ENCODE results near the gene CES4A.

The CES4A gene

GRCh38 chr16:66952430-66953110 is 35.8 kb upstream of the CES4A start:
- no CpG with 5 or more reads among the region's 7 CpGs for WGBS, 2 donors (ENCODE audit: extremely low coverage in 2 of 2, insufficient read length in 2 of 2, insufficient replicate concordance in 1 of 2)

GRCh38 chr16:66953462-66954096 is 34.8 kb upstream of the CES4A start:
- no peak overlapping the region for H2BK12ac ChIP-seq (ENCODE audit: low read length)
- H2BK120ac ChIP-seq (ENCODE audit: low read depth, low read length), result no peak overlapping the region
- no peak overlapping the region for H4K8ac ChIP-seq (ENCODE audit: low read depth, low read length)
- peaks cover 0 to 29% (median 12%) of the 10 kb centered on the region in 3 experiments for H3K27me3 ChIP-seq (ENCODE audit: control insufficient read depth in 3 of 3, insufficient read depth in 3 of 3, low read depth in 1 of 3, low read length in 3 of 3)
- H3K27ac ChIP-seq (replicated peaks; ENCODE audit: low read length), result no peak overlapping the region
- H4K91ac ChIP-seq (ENCODE audit: low read depth, low read length, poor library complexity), result no peak overlapping the region
- H3K9me3 ChIP-seq (replicated peaks in 1 of 2; ENCODE audit: control insufficient read depth in 2 of 2, insufficient read depth in 1 of 2, low read depth in 1 of 2, low read length in 2 of 2), result no peaks in the 10 kb centered on the region
- H3K4ac ChIP-seq (ENCODE audit: low read length), result no peak overlapping the region
- H3K9ac ChIP-seq (ENCODE audit: low read depth, low read length, poor library complexity), result peak overlapping the region; percentile 44
- peak overlapping the region; percentile 75 for H2AK5ac ChIP-seq (ENCODE audit: low read depth, low read length)
- no peaks in the 10 kb centered on the region for H3K79me1 ChIP-seq (ENCODE audit: low read depth, low read length)
- H3K4me2 ChIP-seq (ENCODE audit: insufficient read depth, low read length, poor library complexity, severe bottlenecking), result no peak overlapping the region
- no peaks in the 10 kb centered on the region for H3K36me3 ChIP-seq (replicated peaks in 1 of 2; ENCODE audit: control insufficient read depth in 2 of 2, insufficient read depth in 2 of 2, low read length in 2 of 2)
- WGBS, 2 donors (ENCODE audit: extremely low coverage in 2 of 2, insufficient read length in 2 of 2, insufficient replicate concordance in 1 of 2), result no CpG with 5 or more reads among the region's 10 CpGs
- no peak overlapping the region for H2BK5ac ChIP-seq (ENCODE audit: low read length)
- H2AFZ ChIP-seq (ENCODE audit: low read length), result peak overlapping the region; percentile 66
- no peak overlapping the region for H2BK15ac ChIP-seq (ENCODE audit: low read length)
- H3K23ac ChIP-seq (ENCODE audit: low read depth, low read length, poor library complexity), result no peak overlapping the region
- H3K14ac ChIP-seq (ENCODE audit: low read length), result no peak overlapping the region
- DNase-seq (ENCODE audit: low spot score), result no peak
- H3K4me1 ChIP-seq (ENCODE audit: control insufficient read depth in 2 of 2, insufficient read depth in 1 of 2, low read depth in 1 of 2, low read length in 2 of 2), result no peaks in the 10 kb centered on the region
- H3K4me3 ChIP-seq (ENCODE audit: low read length in 2 of 2), result no peak overlapping the region
- H3K18ac ChIP-seq (ENCODE audit: low read length), result no peak overlapping the region

More at GRCh38 chr16:66952430-66953110, 35.8 kb upstream of the CES4A start:
- H3K9me3 ChIP-seq (replicated peaks in 1 of 2; ENCODE audit: control insufficient read depth in 2 of 2, insufficient read depth in 1 of 2, low read depth in 1 of 2, low read length in 2 of 2), result no peaks in the 10 kb centered on the region
- no peak overlapping the region for H3K23ac ChIP-seq (ENCODE audit: low read depth, low read length, poor library complexity)
- H2BK15ac ChIP-seq (ENCODE audit: low read length), result no peak overlapping the region
- H3K27me3 ChIP-seq (ENCODE audit: control insufficient read depth in 3 of 3, insufficient read depth in 3 of 3, low read depth in 1 of 3, low read length in 3 of 3), result peaks cover 0 to 23% (median 22%) of the 10 kb centered on the region in 3 experiments
- H3K36me3 ChIP-seq (replicated peaks in 1 of 2; ENCODE audit: control insufficient read depth in 2 of 2, insufficient read depth in 2 of 2, low read length in 2 of 2), result no peaks in the 10 kb centered on the region
- H2BK120ac ChIP-seq (ENCODE audit: low read depth, low read length), result no peak overlapping the region
- no peak overlapping the region for H3K4ac ChIP-seq (ENCODE audit: low read length)
- H2AFZ ChIP-seq (ENCODE audit: low read length), result no peak overlapping the region
- no peak overlapping the region for H3K4me3 ChIP-seq (ENCODE audit: low read length in 2 of 2)
- DNase-seq (ENCODE audit: low spot score), result no peak
- no peak overlapping the region for H4K91ac ChIP-seq (ENCODE audit: low read depth, low read length, poor library complexity)
- H2AK5ac ChIP-seq (ENCODE audit: low read depth, low read length), result no peak overlapping the region
- H3K4me1 ChIP-seq (ENCODE audit: control insufficient read depth in 2 of 2, insufficient read depth in 1 of 2, low read depth in 1 of 2, low read length in 2 of 2), result no peaks in the 10 kb centered on the region
- H3K14ac ChIP-seq (ENCODE audit: low read length), result no peak overlapping the region
- no peak overlapping the region for H2BK12ac ChIP-seq (ENCODE audit: low read length)
- no peak overlapping the region for H4K8ac ChIP-seq (ENCODE audit: low read depth, low read length)
- H3K9ac ChIP-seq (ENCODE audit: low read depth, low read length, poor library complexity), result no peak overlapping the region
- H3K4me2 ChIP-seq (ENCODE audit: insufficient read depth, low read length, poor library complexity, severe bottlenecking), result no peak overlapping the region
- H2BK5ac ChIP-seq (ENCODE audit: low read length), result no peak overlapping the region
- no peaks in the 10 kb centered on the region for H3K79me1 ChIP-seq (ENCODE audit: low read depth, low read length)
- H3K18ac ChIP-seq (ENCODE audit: low read length), result no peak overlapping the region
- H3K27ac ChIP-seq (replicated peaks; ENCODE audit: low read length), result no peak overlapping the region

GRCh38 chr16:66954097-66954659 is 34.2 kb upstream of the CES4A start:
- no peak overlapping the region for H2BK120ac ChIP-seq (ENCODE audit: low read depth, low read length)
- H4K91ac ChIP-seq (ENCODE audit: low read depth, low read length, poor library complexity), result no peak overlapping the region
- H3K9me3 ChIP-seq (replicated peaks in 1 of 2; ENCODE audit: control insufficient read depth in 2 of 2, insufficient read depth in 1 of 2, low read depth in 1 of 2, low read length in 2 of 2), result no peaks in the 10 kb centered on the region
- no peak overlapping the region for H3K4me3 ChIP-seq (ENCODE audit: low read length in 2 of 2)
- H3K9ac ChIP-seq (ENCODE audit: low read depth, low read length, poor library complexity), result no peak overlapping the region
- H3K18ac ChIP-seq (ENCODE audit: low read length), result no peak overlapping the region
- peaks cover 0 to 29% (median 6%) of the 10 kb centered on the region in 3 experiments for H3K27me3 ChIP-seq (ENCODE audit: control insufficient read depth in 3 of 3, insufficient read depth in 3 of 3, low read depth in 1 of 3, low read length in 3 of 3)
- no peak overlapping the region for H2BK12ac ChIP-seq (ENCODE audit: low read length)
- no CpG with 5 or more reads among the region's 8 CpGs for WGBS, 2 donors (ENCODE audit: extremely low coverage in 2 of 2, insufficient read length in 2 of 2, insufficient replicate concordance in 1 of 2)
- H3K79me1 ChIP-seq (ENCODE audit: low read depth, low read length), result no peaks in the 10 kb centered on the region
- H3K4ac ChIP-seq (ENCODE audit: low read length), result no peak overlapping the region
- no peak overlapping the region for H2AK5ac ChIP-seq (ENCODE audit: low read depth, low read length)
- H2BK5ac ChIP-seq (ENCODE audit: low read length), result no peak overlapping the region
- H3K4me1 ChIP-seq (ENCODE audit: control insufficient read depth in 2 of 2, insufficient read depth in 1 of 2, low read depth in 1 of 2, low read length in 2 of 2), result no peaks in the 10 kb centered on the region
- no peak overlapping the region for H3K4me2 ChIP-seq (ENCODE audit: insufficient read depth, low read length, poor library complexity, severe bottlenecking)
- no peak overlapping the region for H2BK15ac ChIP-seq (ENCODE audit: low read length)
- no peak for DNase-seq (ENCODE audit: low spot score)
- H2AFZ ChIP-seq (ENCODE audit: low read length), result no peak overlapping the region
- no peak overlapping the region for H3K23ac ChIP-seq (ENCODE audit: low read depth, low read length, poor library complexity)
- H3K27ac ChIP-seq (replicated peaks; ENCODE audit: low read length), result no peak overlapping the region
- no peaks in the 10 kb centered on the region for H3K36me3 ChIP-seq (replicated peaks in 1 of 2; ENCODE audit: control insufficient read depth in 2 of 2, insufficient read depth in 2 of 2, low read length in 2 of 2)
- H4K8ac ChIP-seq (ENCODE audit: low read depth, low read length), result no peak overlapping the region
- H3K14ac ChIP-seq (ENCODE audit: low read length), result no peak overlapping the region
